SK-N-SH (cell line): ENCODE data around the gene CIB4. TPM values are rescaled to one million over a fixed set of nuclear protein-coding genes. Genes with fewer than 3 reads are reported as not detected.

ENCODE experiments used
- CTCF ChIA-PET: fragments of 300-600, 350-600 bp; formaldehyde crosslinking; extraction: SDS; loops from one replicate; lab custom pipeline; 2021; lab: Yijun Ruan, JAX
- POLR2A ChIA-PET: fragments of 350-600 bp; sonication (Branson Sonifier 250); formaldehyde crosslinking; extraction: SDS; loops from one replicate; lab custom pipeline; 2020; ENCODE audit warnings: antibody characterized with exemption, inconsistent platforms; lab: Yijun Ruan, JAX
- DNase-seq: peaks from one replicate; pipeline ENCODE4 v3.0.0; 2012
- H2AFZ ChIP-seq: fragments of 200-600 bp; sonication (generic); 2 replicates; pipeline ENCODE4 v1.8.1; 2016; ENCODE audit warnings: antibody characterized with exemption, mild to moderate bottlenecking, low read depth
- H3F3A ChIP-seq: fragments of 200-600 bp; sonication (generic); replicated peaks from 2 replicates; pipeline ENCODE3; 2016; ENCODE audit warnings: antibody characterized with exemption, mild to moderate bottlenecking; ENCODE audit not compliant: insufficient read depth
- H3K27ac ChIP-seq, 2 experiments: fragments of 200-500 bp in 1 of 2; fragments of 200-600 bp in 1 of 2; sonication (Bioruptor generic) in 1 of 2; sonication (generic), shearing (Covaris generic) in 1 of 2; 2 replicates each; pipeline versions ENCODE4 v1.5.1 to v1.6.1; 2014 to 2016; ENCODE audit warnings: low read depth in 2 of 2, inconsistent platforms in 1 of 2, low read length in 1 of 2, mild to moderate bottlenecking in 1 of 2, mixed read lengths in 1 of 2
- H3K27me3 ChIP-seq: fragments of 200-600 bp; sonication (generic), shearing (Covaris generic); 2 replicates; pipeline ENCODE4 v1.6.1; 2016; ENCODE audit warnings: mixed run types; ENCODE audit not compliant: insufficient read depth
- H3K36me3 ChIP-seq, 2 experiments: fragments of 200-500 bp in 1 of 2; fragments of 200-600 bp in 1 of 2; sonication (Bioruptor generic) in 1 of 2; sonication (generic) in 1 of 2; replicated peaks in 1 of 2; 2 replicates each; pipeline versions ENCODE3 to v1.5.1; 2014 to 2016; ENCODE audit warnings: low read length in 1 of 2, mild to moderate bottlenecking in 1 of 2; ENCODE audit not compliant: insufficient read depth in 2 of 2, control insufficient read depth in 1 of 2
- H3K4me1 ChIP-seq, 2 experiments: fragments of 200-500 bp in 1 of 2; fragments of 200-600 bp in 1 of 2; sonication (Bioruptor generic) in 1 of 2; sonication (generic), shearing (Covaris generic) in 1 of 2; 2 replicates each; pipeline versions ENCODE4 v1.5.1 to v1.6.1; 2014 to 2016; ENCODE audit warnings: low read depth in 1 of 2, low read length in 1 of 2, mixed run types in 1 of 2; ENCODE audit not compliant: insufficient read depth in 2 of 2, control insufficient read depth in 1 of 2
- H3K4me2 ChIP-seq: fragments of 200-600 bp; sonication (generic), shearing (Covaris generic); 2 replicates; pipeline ENCODE4 v1.6.1; 2017; ENCODE audit warnings: mixed run types
- H3K4me3 ChIP-seq, 2 experiments: fragments of 200-500 bp in 1 of 2; fragments of 200-600 bp in 1 of 2; sonication (Bioruptor generic) in 1 of 2; sonication (generic), shearing (Covaris generic) in 1 of 2; 2 replicates each; pipeline versions ENCODE4 v1.5.1 to v1.8.1; 2014 to 2016; ENCODE audit warnings: low read depth in 2 of 2, inconsistent platforms in 1 of 2, low read length in 1 of 2, mild to moderate bottlenecking in 1 of 2, mixed read lengths in 1 of 2, moderate library complexity in 1 of 2
- H3K79me2 ChIP-seq: fragments of 200-600 bp; sonication (generic); 2 replicates; pipeline ENCODE4 v1.8.1; 2017; ENCODE audit warnings: mild to moderate bottlenecking; ENCODE audit not compliant: insufficient read depth
- H3K9ac ChIP-seq: fragments of 200-600 bp; sonication (generic); 2 replicates; pipeline ENCODE4 v1.6.1; 2017; ENCODE audit warnings: mixed run types
- H3K9me2 ChIP-seq: fragments of 200-600 bp; sonication (generic); 2 replicates; pipeline ENCODE4 v1.6.1; 2017; ENCODE audit warnings: mixed run types
- H3K9me3 ChIP-seq: fragments of 200-600 bp; sonication (generic); 2 replicates; pipeline ENCODE4 v1.6.1; 2017; ENCODE audit warnings: mixed run types, mild to moderate bottlenecking, moderate library complexity
- H4K20me1 ChIP-seq: fragments of 200-600 bp; sonication (generic); 2 replicates; pipeline ENCODE4 v1.6.1; 2017; ENCODE audit warnings: mild to moderate bottlenecking, mixed run types; ENCODE audit not compliant: insufficient read depth
- CTCF ChIP-seq: fragments of 200-600 bp; sonication (generic); IDR thresholded peaks from 2 replicates; pipeline ENCODE4 v1.6.1; 2017; ENCODE audit warnings: antibody characterized with exemption, mild to moderate bottlenecking, moderate library complexity
- EP300 ChIP-seq, 2 experiments: IDR thresholded peaks; 2 replicates each; pipeline versions ENCODE4 v1.4.0 to v1.6.1; 2012; ENCODE audit warnings: borderline replicate concordance in 1 of 2, low read depth in 1 of 2, low read length in 1 of 2
- EZH2phosphoT487 ChIP-seq: fragments of 200-600 bp; sonication (generic); IDR thresholded peaks from 2 replicates; pipeline ENCODE4 v1.6.1; 2017; ENCODE audit warnings: low read depth, mixed run types, mild to moderate bottlenecking, antibody characterized with exemption, moderate library complexity, borderline replicate concordance
- FOSL2 ChIP-seq: IDR thresholded peaks from 2 replicates; pipeline ENCODE4 v1.4.0; 2012; ENCODE audit warnings: low read depth, mild to moderate bottlenecking, moderate library complexity, borderline replicate concordance
- FOXJ3 ChIP-seq: sonication (generic); formaldehyde crosslinking; IDR thresholded peaks from 2 replicates; pipeline ENCODE4 v1.5.1; 2020; ENCODE audit warnings: mild to moderate bottlenecking, missing genetic modification reagents
- GABPA ChIP-seq: IDR thresholded peaks from 2 replicates; pipeline ENCODE4 v1.4.0; 2012; ENCODE audit warnings: low read depth, mild to moderate bottlenecking
- IRF3 ChIP-seq: fragments of 150-350 bp; IDR thresholded peaks from 2 replicates; pipeline ENCODE4 v1.6.1; 2016; ENCODE audit warnings: mild to moderate bottlenecking, low read depth, low read length
- NFIC ChIP-seq: IDR thresholded peaks from 2 replicates; pipeline ENCODE4 v1.4.0; 2012; ENCODE audit warnings: borderline replicate concordance
- RCOR1 ChIP-seq: fragments of 150-350 bp; IDR thresholded peaks from 2 replicates; pipeline ENCODE4 v1.6.1; 2017; ENCODE audit warnings: antibody characterized with exemption, low read length
- SIN3A ChIP-seq: IDR thresholded peaks from 2 replicates; pipeline ENCODE4 v1.6.1; 2012; ENCODE audit warnings: low read depth, mild to moderate bottlenecking, low read length, moderate library complexity, borderline replicate concordance
- SMC3 ChIP-seq: IDR thresholded peaks from 2 replicates; pipeline ENCODE4 v1.6.1; 2012; ENCODE audit warnings: low read depth, low read length, improper control_type of control experiment
- YY1 ChIP-seq: IDR thresholded peaks from 2 replicates; pipeline ENCODE4 v1.4.0; 2012; ENCODE audit warnings: low read depth, mild to moderate bottlenecking
- WGBS: methylation state at CpG from one replicate; pipeline ENCODE4 v1.1.6; 2017; ENCODE audit warnings: low lambda C conversion rate; 5-methylcytosine and 5-hydroxymethylcytosine counted together
- polyA plus RNA-seq, 3 experiments: library from polyadenylated mRNA; depleted of rRNA; stranded (reverse); fragments of >200 nt; gene quantifications; 2 replicates each; pipeline ENCODE4 v1.2.3, GENCODE V29; 2012
- TF ChIP-seq, protein P1 (sequence below): IDR thresholded peaks from 2 replicates; pipeline ENCODE4 v1.4.0; 2012; ENCODE audit warnings: low read depth, borderline replicate concordance
- TF ChIP-seq, protein P2 (sequence below): IDR thresholded peaks from 2 replicates; pipeline ENCODE4 v1.4.0; 2012; ENCODE audit warnings: low read depth, borderline replicate concordance

The CIB4 gene
- polyA plus RNA-seq, 1 of the 3 experiments (the other 2 are of a cell fraction): not detected

- TF ChIP-seq, protein P1, sequence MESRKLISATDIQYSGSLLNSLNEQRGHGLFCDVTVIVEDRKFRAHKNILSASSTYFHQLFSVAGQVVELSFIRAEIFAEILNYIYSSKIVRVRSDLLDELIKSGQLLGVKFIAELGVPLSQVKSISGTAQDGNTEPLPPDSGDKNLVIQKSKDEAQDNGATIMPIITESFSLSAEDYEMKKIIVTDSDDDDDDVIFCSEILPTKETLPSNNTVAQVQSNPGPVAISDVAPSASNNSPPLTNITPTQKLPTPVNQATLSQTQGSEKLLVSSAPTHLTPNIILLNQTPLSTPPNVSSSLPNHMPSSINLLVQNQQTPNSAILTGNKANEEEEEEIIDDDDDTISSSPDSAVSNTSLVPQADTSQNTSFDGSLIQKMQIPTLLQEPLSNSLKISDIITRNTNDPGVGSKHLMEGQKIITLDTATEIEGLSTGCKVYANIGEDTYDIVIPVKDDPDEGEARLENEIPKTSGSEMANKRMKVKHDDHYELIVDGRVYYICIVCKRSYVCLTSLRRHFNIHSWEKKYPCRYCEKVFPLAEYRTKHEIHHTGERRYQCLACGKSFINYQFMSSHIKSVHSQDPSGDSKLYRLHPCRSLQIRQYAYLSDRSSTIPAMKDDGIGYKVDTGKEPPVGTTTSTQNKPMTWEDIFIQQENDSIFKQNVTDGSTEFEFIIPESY: no peak
Measured at GRCh38 chr2:26585100-26585499, 56.1 kb downstream of the CIB4 start (continued).

DNA sequence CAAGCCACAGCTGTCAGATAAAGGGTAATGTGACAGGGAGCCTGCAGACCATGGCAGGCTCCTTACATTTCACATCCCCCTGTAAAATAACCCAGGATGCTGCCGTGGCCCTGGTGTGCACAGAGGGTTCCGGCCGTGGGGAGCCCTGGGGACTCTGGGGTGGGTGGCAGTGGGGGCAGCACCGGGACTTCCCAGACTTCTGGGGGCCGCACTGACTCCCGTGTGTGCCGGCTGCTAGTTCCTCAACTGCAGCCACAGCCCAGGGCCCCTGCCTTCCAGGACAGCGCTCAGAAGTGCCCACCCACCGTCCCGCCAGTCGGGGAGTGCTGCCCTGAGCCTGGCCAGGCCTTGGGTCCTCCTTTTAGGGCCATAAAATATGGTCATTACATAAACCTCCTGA, 56.5 kb downstream of the CIB4 start:
- CTCF ChIA-PET: interaction anchor here (0.8 to 10.9 kb wide), 3 partner anchors 21 to 161 kb away, joined by 3 to 128 read pairs (median 5); no protein-coding TSS in a partner anchor
- H3K9ac ChIP-seq: no peak overlapping the region
- H4K20me1 ChIP-seq: no peaks in the 10 kb centered on the region
- H3F3A ChIP-seq: no peaks in the 10 kb centered on the region
- DNase-seq: peak; percentile 23
- H3K27me3 ChIP-seq: peaks cover 67% of the 10 kb centered on the region
- H3K79me2 ChIP-seq: no peaks in the 10 kb centered on the region
- H2AFZ ChIP-seq: no peak overlapping the region
- H3K27ac ChIP-seq: no peak overlapping the region
- no peak overlapping the region for H3K4me3 ChIP-seq
- no peaks in the 10 kb centered on the region for H3K9me3 ChIP-seq
- 46% methylated on average over 5 of the region's 11 CpGs for WGBS
- H3K9me2 ChIP-seq: no peaks in the 10 kb centered on the region
- TF ChIP-seq CTCF (no peak), GABPA (no peak), NFIC (no peak), FOXJ3 (CRISPR knock-in tag) (no peak), YY1 (no peak), EZH2phosphoT487 (no peak), SIN3A (no peak), IRF3 (no peak), EP300 (IDR thresholded peaks at IDR 0.05; ENCODE audit: borderline replicate concordance in 1 of 2, low read depth in 1 of 2, low read length in 1 of 2) (no peak), SMC3 (no peak), RCOR1 (no peak), FOSL2 (no peak)
- TF ChIP-seq, protein P2, sequence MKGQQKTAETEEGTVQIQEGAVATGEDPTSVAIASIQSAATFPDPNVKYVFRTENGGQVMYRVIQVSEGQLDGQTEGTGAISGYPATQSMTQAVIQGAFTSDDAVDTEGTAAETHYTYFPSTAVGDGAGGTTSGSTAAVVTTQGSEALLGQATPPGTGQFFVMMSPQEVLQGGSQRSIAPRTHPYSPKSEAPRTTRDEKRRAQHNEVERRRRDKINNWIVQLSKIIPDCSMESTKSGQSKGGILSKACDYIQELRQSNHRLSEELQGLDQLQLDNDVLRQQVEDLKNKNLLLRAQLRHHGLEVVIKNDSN: no peak
- H3K4me1 ChIP-seq: peaks cover 0 to 12% of the 10 kb centered on the region in 2 experiments; a peak in 1 of 4 replicates
- POLR2A ChIA-PET: no interaction called here
- no peaks in the 10 kb centered on the region for H3K36me3 ChIP-seq
- no peak overlapping the region for H3K4me2 ChIP-seq
